LNCAP (cell line): ENCODE measurements around the gene CTAG2.

Experiments
- CTCF ChIP-seq: fragments of 450-650 bp; IDR thresholded peaks from 2 replicates; pipeline ENCODE4 v1.5.1; 2017; ENCODE audit warnings: mild to moderate bottlenecking

Gene CTAG2

GRCh38 chrX:154660541-154660940 is 7.2 kb upstream of the CTAG2 start:
- no peak for TF ChIP-seq CTCF

- no peak for TF ChIP-seq CTCF
Measured at GRCh38 chrX:154658957-154659356, 5.6 kb upstream of the CTAG2 start.

- no peak for TF ChIP-seq CTCF
Measured at GRCh38 chrX:154658187-154658586, 4.8 kb upstream of the CTAG2 start.

- TF ChIP-seq CTCF = no peak
Measured at GRCh38 chrX:154657226-154657805, 3.9 kb upstream of the CTAG2 start.

GRCh38 chrX:154655786-154656185 is 2.4 kb upstream of the CTAG2 start:
- TF ChIP-seq CTCF = no peak

- no peak for TF ChIP-seq CTCF
Measured at GRCh38 chrX:154655346-154655745, 2.0 kb upstream of the CTAG2 start.

- no peak for TF ChIP-seq CTCF
Measured at GRCh38 chrX:154654925-154655324, 1.5 kb upstream of the CTAG2 start.

- TF ChIP-seq CTCF = no peak
Measured at GRCh38 chrX:154654372-154654771, 993 bp upstream of the CTAG2 start.
